Head of caudate nucleus (tissue), 42 donors: Measurements from ENCODE around the gene DIS3L2.
A peak's percentile ranks its signal among the peaks of the same experiment; 100 is the strongest.

Experiments used
- DNase-seq, 42 donors: peaks; one replicate each; pipeline versions ENCODE4 v3.0.0 to v3.0.0-alpha.2; 2020 to 2021; ENCODE audit warnings: mixed read lengths in 7 of 42
- intact Hi-C: fragments of 100-400 bp; cut with DNase I; formaldehyde crosslinking; loops from one replicate; pipeline ENCODE4 v1.15.0; 2022

Gene DIS3L2

GRCh38 chr2:232265329-232265728, 303.8 kb downstream of the DIS3L2 start:
- intact Hi-C loops, result no loop called here
- DNase-seq, result peak in 1 of 42 donors; percentile 27

GRCh38 chr2:232268636-232269165, 307.2 kb downstream of the DIS3L2 start:
- intact Hi-C loops, result no loop called here
- DNase-seq, result no peak

- no peak for DNase-seq
- intact Hi-C loops, result no loop called here
Observed at GRCh38 chr2:232269867-232270266, 308.4 kb downstream of the DIS3L2 start.

- no peak for DNase-seq
- intact Hi-C loops, result no loop called here
Observed at GRCh38 chr2:232273903-232274643, 312.6 kb downstream of the DIS3L2 start.

GRCh38 chr2:232275670-232276069, 314.2 kb downstream of the DIS3L2 start:
- no peak for DNase-seq
- intact Hi-C loops, result no loop called here

GRCh38 chr2:232276084-232276732, 314.7 kb downstream of the DIS3L2 start:
- intact Hi-C loops, result no loop called here
- no peak for DNase-seq

- intact Hi-C loops, result no loop called here
Observed at GRCh38 chr2:232276733-232277313, 315.3 kb downstream of the DIS3L2 start.

GRCh38 chr2:232278534-232278933, 317.0 kb downstream of the DIS3L2 start:
- intact Hi-C loops, result no loop called here

More at GRCh38 chr2:232276733-232277313, 315.3 kb downstream of the DIS3L2 start:
- DNase-seq, result no peak

GRCh38 chr2:232280341-232280740, 318.8 kb downstream of the DIS3L2 start:
- intact Hi-C loops, result no loop called here
- DNase-seq, result no peak

More at GRCh38 chr2:232278534-232278933, 317.0 kb downstream of the DIS3L2 start:
- no peak for DNase-seq

- intact Hi-C loops, result no loop called here
- DNase-seq, result no peak
Observed at GRCh38 chr2:232281858-232282507, 320.5 kb downstream of the DIS3L2 start.

GRCh38 chr2:232282508-232283055, 321.1 kb downstream of the DIS3L2 start:
- intact Hi-C loops, result no loop called here
- no peak for DNase-seq

- DNase-seq, result no peak
- intact Hi-C loops, result no loop called here
Observed at GRCh38 chr2:232286001-232286868, 324.7 kb downstream of the DIS3L2 start.

GRCh38 chr2:232287316-232287715, 325.8 kb downstream of the DIS3L2 start:
- no peak for DNase-seq
- intact Hi-C loops, result no loop called here

- intact Hi-C loops, result no loop called here
- no peak for DNase-seq
Observed at GRCh38 chr2:232288489-232289030, 327.0 kb downstream of the DIS3L2 start.

- DNase-seq, result no peak
- intact Hi-C loops, result no loop called here
Observed at GRCh38 chr2:232290668-232291067, 329.2 kb downstream of the DIS3L2 start.

GRCh38 chr2:232291343-232291742, 329.8 kb downstream of the DIS3L2 start:
- intact Hi-C loops, result no loop called here
- no peak for DNase-seq

- DNase-seq, result peak in 36 of 42 donors; percentile 28 to 81 (median 52)
- intact Hi-C loops, result no loop called here
Observed at GRCh38 chr2:232292395-232293154, 331.1 kb downstream of the DIS3L2 start.
